Ishikawa (cell line): ENCODE results near the gene DDX17.

Source experiments
- EP300 ChIP-seq: IDR thresholded peaks from 2 replicates; pipeline ENCODE4 v1.6.1; 2012; ENCODE audit warnings: borderline replicate concordance
- MAX ChIP-seq: IDR thresholded peaks from 2 replicates; pipeline ENCODE4 v1.6.1; 2012
- REST ChIP-seq: IDR thresholded peaks from 2 replicates; pipeline ENCODE4 v1.6.1; 2012; ENCODE audit warnings: low read depth, mild to moderate bottlenecking
- TAF1 ChIP-seq: IDR thresholded peaks from 2 replicates; pipeline ENCODE4 v1.6.1; 2012; ENCODE audit warnings: low read depth, mild to moderate bottlenecking

- no peak for TF ChIP-seq TAF1
- no peak for TF ChIP-seq MAX
- no peak for TF ChIP-seq REST
- no peak for TF ChIP-seq EP300
Observed at GRCh38 chr22:38453066-38453672, 52.9 kb downstream of the DDX17 start.
